DOHH2 (cell line): ENCODE results near the gene CT45A10.
"Not testable (repeated sequence)": the region's sequence is repeated elsewhere in the genome, so short reads cannot be mapped to it uniquely, and the experiment has no call there.

Experiments
- H3F3A ChIP-seq: fragments of 200-600 bp; sonication (generic), shearing (Covaris generic); 2 replicates; pipeline ENCODE4 v1.6.0; 2016; ENCODE audit warnings: antibody characterized with exemption, mild to moderate bottlenecking; ENCODE audit not compliant: control insufficient read depth, insufficient read depth
- H3K27ac ChIP-seq: fragments of 200-600 bp; sonication (generic); 2 replicates; pipeline ENCODE4 v1.5.1; 2014; ENCODE audit warnings: low read depth, mild to moderate bottlenecking, low read length, moderate library complexity
- H3K27me3 ChIP-seq: fragments of 200-600 bp; sonication (generic); 2 replicates; pipeline ENCODE4 v1.6.1; 2014; ENCODE audit warnings: mild to moderate bottlenecking, low read length, mixed read lengths; ENCODE audit not compliant: control insufficient read depth
- H3K36me3 ChIP-seq: fragments of 200-600 bp; sonication (generic); 2 replicates; pipeline ENCODE4 v1.6.1; 2014; ENCODE audit warnings: mild to moderate bottlenecking, low read length, moderate library complexity, mixed read lengths; ENCODE audit not compliant: control insufficient read depth
- H3K4me1 ChIP-seq: fragments of 200-600 bp; sonication (generic); 2 replicates; pipeline ENCODE4 v1.6.1; 2014; ENCODE audit warnings: mild to moderate bottlenecking, low read length, mixed read lengths; ENCODE audit not compliant: control insufficient read depth
- H3K4me2 ChIP-seq: fragments of 200-600 bp; sonication (generic); 2 replicates; pipeline ENCODE4 v1.6.0; 2014; ENCODE audit warnings: mild to moderate bottlenecking, low read length, moderate library complexity
- H3K4me3 ChIP-seq: fragments of 200-600 bp; sonication (generic); 2 replicates; pipeline ENCODE4 v1.5.1; 2014; ENCODE audit warnings: mild to moderate bottlenecking, low read length, mixed read lengths
- H3K79me2 ChIP-seq: fragments of 200-600 bp; sonication (generic); 2 replicates; pipeline ENCODE4 v1.6.1; 2014; ENCODE audit warnings: mild to moderate bottlenecking, low read length, mixed read lengths; ENCODE audit not compliant: control insufficient read depth
- H3K9me2 ChIP-seq: fragments of 200-600 bp; sonication (generic); replicated peaks from 2 replicates; pipeline ENCODE4 v1.6.1; 2014; ENCODE audit warnings: mild to moderate bottlenecking, low read length, mixed read lengths; ENCODE audit not compliant: control insufficient read depth
- H3K9me3 ChIP-seq: fragments of 200-600 bp; sonication (generic); 2 replicates; pipeline ENCODE4 v1.6.1; 2014; ENCODE audit warnings: antibody characterized with exemption, low read length, mixed read lengths; ENCODE audit not compliant: control insufficient read depth, insufficient read depth
- H4K20me1 ChIP-seq: fragments of 200-600 bp; sonication (generic); 2 replicates; pipeline ENCODE4 v1.6.0; 2014; ENCODE audit warnings: low read depth, mild to moderate bottlenecking, antibody characterized with exemption, low read length, moderate library complexity; ENCODE audit not compliant: control insufficient read depth, insufficient read depth
- CTCF ChIP-seq: fragments of 200-600 bp; sonication (generic); IDR thresholded peaks from one replicate; pipeline ENCODE4 v1.5.1; 2014; ENCODE audit warnings: antibody characterized with exemption, mild to moderate bottlenecking, low read depth, low read length; ENCODE audit not compliant: poor library complexity, severe bottlenecking
- EZH2phosphoT487 ChIP-seq: fragments of 200-600 bp; sonication (generic); IDR thresholded peaks from 2 replicates; pipeline ENCODE4 v1.6.1; 2017; ENCODE audit warnings: borderline replicate concordance, mild to moderate bottlenecking, antibody characterized with exemption, low read length, moderate library complexity, mixed read lengths

CT45A10 gene

GRCh38 chrX:135892781-135893180 lies 463 bp downstream of the CT45A10 start:
- H3K9me3 ChIP-seq: no peaks in the 10 kb centered on the region
- H3K27ac ChIP-seq: no peak overlapping the region
- H3K4me3 ChIP-seq: no peak overlapping the region
- no peaks in the 10 kb centered on the region for H3K36me3 ChIP-seq
- no peaks in the 10 kb centered on the region for H3K79me2 ChIP-seq
- no peak for TF ChIP-seq EZH2phosphoT487
- no peak for TF ChIP-seq CTCF
- no peaks in the 10 kb centered on the region for H3F3A ChIP-seq
- no peak overlapping the region for H3K4me2 ChIP-seq
- no peaks in the 10 kb centered on the region for H3K27me3 ChIP-seq
- H3K9me2 ChIP-seq: no peaks in the 10 kb centered on the region
- no peaks in the 10 kb centered on the region for H4K20me1 ChIP-seq
- no peaks in the 10 kb centered on the region for H3K4me1 ChIP-seq

GRCh38 chrX:135890087-135890585 lies 3.1 kb downstream of the CT45A10 start:
- no peak for TF ChIP-seq EZH2phosphoT487
- no peak for TF ChIP-seq CTCF
- H3F3A ChIP-seq: no peaks in the 10 kb centered on the region
- no peaks in the 10 kb centered on the region for H4K20me1 ChIP-seq
- H3K27ac ChIP-seq: no peak overlapping the region
- H3K4me3 ChIP-seq: no peak overlapping the region
- H3K9me2 ChIP-seq: no peaks in the 10 kb centered on the region
- no peaks in the 10 kb centered on the region for H3K9me3 ChIP-seq
- no peaks in the 10 kb centered on the region for H3K36me3 ChIP-seq
- H3K79me2 ChIP-seq: no peaks in the 10 kb centered on the region
- no peak overlapping the region for H3K4me2 ChIP-seq
- no peaks in the 10 kb centered on the region for H3K4me1 ChIP-seq
- H3K27me3 ChIP-seq: no peaks in the 10 kb centered on the region

DNA sequence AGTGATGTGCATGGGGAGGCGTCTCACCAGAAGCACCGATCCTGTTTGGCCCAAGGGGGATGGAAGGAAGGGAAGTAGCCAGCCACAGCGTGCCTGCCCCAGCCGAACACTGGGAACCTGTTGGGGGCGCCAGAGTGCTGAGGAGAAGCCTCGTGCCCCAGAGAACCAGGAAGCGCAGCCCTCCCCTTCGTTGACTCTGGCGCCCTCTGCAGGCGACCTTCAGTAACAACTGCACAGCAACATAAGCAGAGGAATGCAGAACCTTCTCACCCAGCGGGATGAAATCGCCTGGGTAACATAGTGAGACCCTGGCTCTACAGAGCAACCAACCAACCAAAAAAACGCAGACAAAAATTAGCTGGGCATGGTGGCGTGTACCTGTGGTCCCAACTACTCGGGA lies 4.3 kb downstream of the CT45A10 start:
- not testable (repeated sequence) for H3K9me2 ChIP-seq, H3K36me3 ChIP-seq, H3K4me2 ChIP-seq

GRCh38 chrX:135888230-135888629 lies 5.0 kb downstream of the CT45A10 start:
- not testable (repeated sequence) for H3K79me2 ChIP-seq, H3K36me3 ChIP-seq, H3K27ac ChIP-seq, H3K27me3 ChIP-seq, H3K9me2 ChIP-seq, H4K20me1 ChIP-seq, H3F3A ChIP-seq, H3K4me1 ChIP-seq, H3K9me3 ChIP-seq, H3K4me3 ChIP-seq, H3K4me2 ChIP-seq

More for the DNA sequence above, 4.3 kb downstream of the CT45A10 start:
- TF ChIP-seq CTCF: peak; percentile 18
- H3K4me1 ChIP-seq, H3F3A ChIP-seq, H3K27ac ChIP-seq, H3K27me3 ChIP-seq, H3K9me3 ChIP-seq, H3K79me2 ChIP-seq, H3K4me3 ChIP-seq, H4K20me1 ChIP-seq: not testable (repeated sequence)

DNA sequence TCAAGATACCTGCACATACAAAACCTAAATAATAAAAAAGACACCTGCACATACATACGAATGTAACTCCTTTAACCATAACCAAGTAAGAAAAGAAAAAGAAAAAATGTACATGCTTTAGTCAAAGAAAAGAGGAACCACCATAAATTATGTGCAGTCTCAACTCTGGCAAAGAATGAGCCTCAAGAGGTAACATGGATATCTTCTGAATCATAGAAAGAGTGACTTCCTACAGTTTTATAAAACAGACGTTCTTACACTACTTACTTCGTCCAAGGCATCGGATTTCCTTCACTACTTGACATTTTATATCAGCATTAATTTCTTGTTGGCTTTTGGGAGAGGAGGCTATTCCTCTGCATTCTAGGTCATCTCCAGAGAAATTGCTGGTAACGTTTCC lies 10.5 kb downstream of the CT45A10 start:
- not testable (repeated sequence) for H3K9me2 ChIP-seq, H3K79me2 ChIP-seq, H3F3A ChIP-seq, H3K9me3 ChIP-seq, H3K36me3 ChIP-seq, H3K27me3 ChIP-seq, H3K27ac ChIP-seq, H3K4me3 ChIP-seq, H3K4me2 ChIP-seq, H4K20me1 ChIP-seq, H3K4me1 ChIP-seq

GRCh38 chrX:135871712-135872111 lies 21.5 kb downstream of the CT45A10 start, which contains the start of gene CT45A9:
CT45A9 (minus strand) TSS chrX:135871812; CDS start chrX:135868061, 3,751 bp downstream.
- H3K27ac ChIP-seq, H3K79me2 ChIP-seq, H3K27me3 ChIP-seq, H3K9me2 ChIP-seq, H3K4me3 ChIP-seq, H3K4me1 ChIP-seq, H4K20me1 ChIP-seq, H3K9me3 ChIP-seq, H3K4me2 ChIP-seq, H3K36me3 ChIP-seq, H3F3A ChIP-seq: not testable (repeated sequence)
